ENCODE measurements around the gene ZNF182.
"Not testable (repeated sequence)": the region's sequence is repeated elsewhere in the genome, so short reads cannot be mapped to it uniquely, and the experiment has no call there.

The ZNF182 gene

DNA sequence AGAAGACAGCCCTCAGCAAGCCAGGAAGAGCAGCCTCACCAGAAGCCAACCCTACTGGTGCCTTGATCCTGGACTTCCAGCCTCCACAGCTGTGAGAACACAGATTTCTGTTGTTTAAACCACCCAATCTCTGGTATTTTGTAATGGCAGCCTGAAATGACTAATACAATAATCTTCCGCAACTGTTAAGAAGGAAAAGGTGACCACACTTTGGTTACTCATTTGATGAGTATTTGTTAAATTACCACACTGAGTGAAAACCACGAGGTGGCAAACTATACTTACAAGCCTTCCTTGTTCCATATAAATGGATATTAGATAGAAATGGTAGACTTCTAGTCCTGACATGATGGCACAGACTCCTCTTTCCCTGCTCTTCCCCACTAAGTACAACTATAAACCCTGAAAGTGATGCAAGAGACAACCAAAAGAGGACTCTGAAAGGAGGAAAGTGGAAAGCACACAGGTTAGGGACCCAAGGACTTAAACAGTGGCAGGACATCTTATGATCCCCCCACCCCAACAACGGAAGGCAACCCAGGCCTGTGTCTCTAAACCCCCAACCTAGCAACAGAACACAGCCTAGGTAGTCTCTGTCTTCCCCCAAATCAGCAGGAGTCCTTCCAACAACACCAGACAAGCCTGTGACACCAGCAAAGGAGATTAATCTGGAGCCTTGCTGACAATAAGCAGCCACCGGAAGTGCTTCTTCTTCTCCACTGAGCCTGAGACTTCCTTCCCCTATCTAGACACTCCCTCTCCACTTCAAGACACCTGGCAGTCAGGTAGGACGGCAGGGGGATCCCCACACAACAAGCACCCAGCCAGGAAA lies 12.3 kb downstream of the ZNF182 start:
- Histone ChIP-seq H3K4me2 (ENCODE audit: insufficient read depth, low read length, poor library complexity, severe bottlenecking) (no peak overlapping the region), H3K9ac (ENCODE audit: low read depth, low read length, poor library complexity) (no peak overlapping the region), H4K8ac (ENCODE audit: low read depth, low read length) (no peak overlapping the region), H2BK120ac (ENCODE audit: low read depth, low read length) (no peak overlapping the region), H3K23ac (ENCODE audit: low read depth, low read length, poor library complexity) (no peak overlapping the region), H3K14ac (ENCODE audit: low read length) (no peak overlapping the region), H3K4ac (ENCODE audit: low read length) (no peak overlapping the region), H2AFZ (ENCODE audit: low read length) (no peak overlapping the region), H3K9me3 (replicated peaks in 1 of 2; ENCODE audit: control insufficient read depth in 2 of 2, insufficient read depth in 1 of 2, low read depth in 1 of 2, low read length in 2 of 2) (peaks cover 0 to 22% of the 10 kb centered on the region in 2 donors), H3K36me3 (replicated peaks in 1 of 2; ENCODE audit: control insufficient read depth in 2 of 2, insufficient read depth in 2 of 2, low read length in 2 of 2) (peaks cover 3 to 20% of the 10 kb centered on the region in 2 donors), H3K4me1 (ENCODE audit: control insufficient read depth in 2 of 2, insufficient read depth in 1 of 2, low read depth in 1 of 2, low read length in 2 of 2) (no peaks in the 10 kb centered on the region), H2BK12ac (ENCODE audit: low read length) (no peak overlapping the region), H3K18ac (ENCODE audit: low read length) (no peak overlapping the region), H3K27me3 (ENCODE audit: control insufficient read depth in 3 of 3, insufficient read depth in 3 of 3, low read depth in 1 of 3, low read length in 3 of 3) (no peaks in the 10 kb centered on the region), H2AK5ac (ENCODE audit: low read depth, low read length) (no peak overlapping the region), H3K79me1 (ENCODE audit: low read depth, low read length) (peaks cover 2% of the 10 kb centered on the region), H3K4me3 (ENCODE audit: low read length in 2 of 2) (no peak overlapping the region), H2BK15ac (ENCODE audit: low read length) (no peak overlapping the region), H4K91ac (ENCODE audit: low read depth, low read length, poor library complexity) (no peak overlapping the region), H3K27ac (replicated peaks; ENCODE audit: low read length) (no peak overlapping the region), H2BK5ac (ENCODE audit: low read length) (no peak overlapping the region)
- WGBS, 2 donors (ENCODE audit: extremely low coverage in 2 of 2, insufficient read length in 2 of 2, insufficient replicate concordance in 1 of 2): no CpG with 5 or more reads among the region's 5 CpGs
- DNase-seq (ENCODE audit: low spot score): no peak

- Histone ChIP-seq H2BK15ac (ENCODE audit: low read length) (no peak overlapping the region), H3K4me3 (ENCODE audit: low read length in 2 of 2) (no peak overlapping the region), H2AFZ (ENCODE audit: low read length) (no peak overlapping the region), H3K4ac (ENCODE audit: low read length) (no peak overlapping the region), H4K91ac (ENCODE audit: low read depth, low read length, poor library complexity) (no peak overlapping the region), H3K18ac (ENCODE audit: low read length) (no peak overlapping the region), H2BK5ac (ENCODE audit: low read length) (no peak overlapping the region), H3K4me2 (ENCODE audit: insufficient read depth, low read length, poor library complexity, severe bottlenecking) (no peak overlapping the region), H3K79me1 (ENCODE audit: low read depth, low read length) (no peaks in the 10 kb centered on the region), H3K27ac (replicated peaks; ENCODE audit: low read length) (no peak overlapping the region), H2BK12ac (ENCODE audit: low read length) (no peak overlapping the region), H3K14ac (ENCODE audit: low read length) (no peak overlapping the region), H4K8ac (ENCODE audit: low read depth, low read length) (no peak overlapping the region), H3K23ac (ENCODE audit: low read depth, low read length, poor library complexity) (no peak overlapping the region), H3K9ac (ENCODE audit: low read depth, low read length, poor library complexity) (no peak overlapping the region), H3K36me3 (replicated peaks in 1 of 2; ENCODE audit: control insufficient read depth in 2 of 2, insufficient read depth in 2 of 2, low read length in 2 of 2) (peaks cover 9 to 52% of the 10 kb centered on the region in 2 donors), H2AK5ac (ENCODE audit: low read depth, low read length) (no peak overlapping the region), H3K27me3 (ENCODE audit: control insufficient read depth in 3 of 3, insufficient read depth in 3 of 3, low read depth in 1 of 3, low read length in 3 of 3) (no peaks in the 10 kb centered on the region), H3K9me3 (replicated peaks in 1 of 2; ENCODE audit: control insufficient read depth in 2 of 2, insufficient read depth in 1 of 2, low read depth in 1 of 2, low read length in 2 of 2) (peaks cover 24 to 89% of the 10 kb centered on the region in 2 donors), H2BK120ac (ENCODE audit: low read depth, low read length) (no peak overlapping the region), H3K4me1 (ENCODE audit: control insufficient read depth in 2 of 2, insufficient read depth in 1 of 2, low read depth in 1 of 2, low read length in 2 of 2) (no peaks in the 10 kb centered on the region)
- no peak for DNase-seq (ENCODE audit: low spot score)
- no CpG with 5 or more reads among the region's 6 CpGs for WGBS, 2 donors (ENCODE audit: extremely low coverage in 2 of 2, insufficient read length in 2 of 2, insufficient replicate concordance in 1 of 2)
Measured at GRCh38 chrX:47976254-47977151, 27.3 kb downstream of the ZNF182 start.

- no peak overlapping the region for H2AK5ac ChIP-seq (ENCODE audit: low read depth, low read length)
- peaks cover 22 to 63% of the 10 kb centered on the region in 2 donors for H3K9me3 ChIP-seq (replicated peaks in 1 of 2; ENCODE audit: control insufficient read depth in 2 of 2, insufficient read depth in 1 of 2, low read depth in 1 of 2, low read length in 2 of 2)
- WGBS, 2 donors (ENCODE audit: extremely low coverage in 2 of 2, insufficient read length in 2 of 2, insufficient replicate concordance in 1 of 2): no CpG with 5 or more reads among the region's 3 CpGs
Measured at GRCh38 chrX:47973235-47973634, 30.6 kb downstream of the ZNF182 start.

DNA sequence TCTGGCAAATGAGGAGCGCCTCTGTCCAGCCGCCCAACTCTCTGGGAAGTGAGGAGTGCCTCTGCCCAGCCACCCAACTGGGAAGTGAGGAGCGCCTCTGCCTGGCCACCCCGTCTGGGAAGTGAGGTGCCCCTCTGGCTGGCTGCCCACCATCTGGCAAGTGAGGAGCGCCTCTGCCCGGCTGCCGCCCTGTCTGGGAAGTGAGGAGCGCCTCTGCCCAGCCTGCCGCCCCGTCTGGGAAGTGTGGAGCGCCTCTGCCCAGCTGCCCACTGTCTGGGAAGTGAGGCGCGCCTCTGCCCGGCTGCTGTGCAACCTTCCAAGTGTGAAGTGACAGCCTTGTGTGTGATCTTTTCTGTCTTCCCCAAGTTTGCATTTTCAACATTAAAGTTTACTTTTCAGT lies 38.3 kb downstream of the ZNF182 start:
- not testable (repeated sequence) for H3K23ac ChIP-seq (ENCODE audit: low read depth, low read length, poor library complexity); H3K4me3 ChIP-seq (ENCODE audit: low read length in 2 of 2); H3K18ac ChIP-seq (ENCODE audit: low read length); H3K79me1 ChIP-seq (ENCODE audit: low read depth, low read length); H3K14ac ChIP-seq (ENCODE audit: low read length); H2BK15ac ChIP-seq (ENCODE audit: low read length); H3K36me3 ChIP-seq (replicated peaks in 1 of 2; ENCODE audit: control insufficient read depth in 2 of 2, insufficient read depth in 2 of 2, low read length in 2 of 2); H2BK5ac ChIP-seq (ENCODE audit: low read length); H2AK5ac ChIP-seq (ENCODE audit: low read depth, low read length); H2AFZ ChIP-seq (ENCODE audit: low read length); H3K4me1 ChIP-seq (ENCODE audit: control insufficient read depth in 2 of 2, insufficient read depth in 1 of 2, low read depth in 1 of 2, low read length in 2 of 2); H2BK120ac ChIP-seq (ENCODE audit: low read depth, low read length); H4K91ac ChIP-seq (ENCODE audit: low read depth, low read length, poor library complexity); H2BK12ac ChIP-seq (ENCODE audit: low read length); H4K8ac ChIP-seq (ENCODE audit: low read depth, low read length); H3K4me2 ChIP-seq (ENCODE audit: insufficient read depth, low read length, poor library complexity, severe bottlenecking); DNase-seq (ENCODE audit: low spot score); H3K27ac ChIP-seq (replicated peaks; ENCODE audit: low read length); H3K9ac ChIP-seq (ENCODE audit: low read depth, low read length, poor library complexity); H3K27me3 ChIP-seq (ENCODE audit: control insufficient read depth in 3 of 3, insufficient read depth in 3 of 3, low read depth in 1 of 3, low read length in 3 of 3); H3K4ac ChIP-seq (ENCODE audit: low read length)
- no CpG with 5 or more reads among the region's 14 CpGs for WGBS, 2 donors (ENCODE audit: extremely low coverage in 2 of 2, insufficient read length in 2 of 2, insufficient replicate concordance in 1 of 2)
- H3K9me3 ChIP-seq (replicated peaks in 1 of 2; ENCODE audit: control insufficient read depth in 2 of 2, insufficient read depth in 1 of 2, low read depth in 1 of 2, low read length in 2 of 2): peaks cover 2 to 20% of the 10 kb centered on the region in 2 donors

More at GRCh38 chrX:47973235-47973634, 30.6 kb downstream of the ZNF182 start:
- Histone ChIP-seq H3K4me2 (ENCODE audit: insufficient read depth, low read length, poor library complexity, severe bottlenecking) (no peak overlapping the region), H3K23ac (ENCODE audit: low read depth, low read length, poor library complexity) (no peak overlapping the region), H3K14ac (ENCODE audit: low read length) (no peak overlapping the region), H2AFZ (ENCODE audit: low read length) (no peak overlapping the region), H2BK5ac (ENCODE audit: low read length) (no peak overlapping the region), H2BK120ac (ENCODE audit: low read depth, low read length) (no peak overlapping the region), H4K91ac (ENCODE audit: low read depth, low read length, poor library complexity) (no peak overlapping the region), H3K4me3 (ENCODE audit: low read length in 2 of 2) (no peak overlapping the region), H2BK12ac (ENCODE audit: low read length) (no peak overlapping the region), H3K27ac (replicated peaks; ENCODE audit: low read length) (no peak overlapping the region), H3K36me3 (replicated peaks in 1 of 2; ENCODE audit: control insufficient read depth in 2 of 2, insufficient read depth in 2 of 2, low read length in 2 of 2) (peaks cover 8 to 24% of the 10 kb centered on the region in 2 donors), H3K4ac (ENCODE audit: low read length) (no peak overlapping the region), H3K9ac (ENCODE audit: low read depth, low read length, poor library complexity) (no peak overlapping the region), H4K8ac (ENCODE audit: low read depth, low read length) (no peak overlapping the region), H2BK15ac (ENCODE audit: low read length) (no peak overlapping the region), H3K18ac (ENCODE audit: low read length) (no peak overlapping the region), H3K79me1 (ENCODE audit: low read depth, low read length) (no peaks in the 10 kb centered on the region), H3K27me3 (ENCODE audit: control insufficient read depth in 3 of 3, insufficient read depth in 3 of 3, low read depth in 1 of 3, low read length in 3 of 3) (no peaks in the 10 kb centered on the region), H3K4me1 (ENCODE audit: control insufficient read depth in 2 of 2, insufficient read depth in 1 of 2, low read depth in 1 of 2, low read length in 2 of 2) (no peaks in the 10 kb centered on the region)
- DNase-seq (ENCODE audit: low spot score): no peak

All from neuronal stem cell (in vitro differentiated cells).